ENCODE data around the gene PTP4A2.

DNA sequence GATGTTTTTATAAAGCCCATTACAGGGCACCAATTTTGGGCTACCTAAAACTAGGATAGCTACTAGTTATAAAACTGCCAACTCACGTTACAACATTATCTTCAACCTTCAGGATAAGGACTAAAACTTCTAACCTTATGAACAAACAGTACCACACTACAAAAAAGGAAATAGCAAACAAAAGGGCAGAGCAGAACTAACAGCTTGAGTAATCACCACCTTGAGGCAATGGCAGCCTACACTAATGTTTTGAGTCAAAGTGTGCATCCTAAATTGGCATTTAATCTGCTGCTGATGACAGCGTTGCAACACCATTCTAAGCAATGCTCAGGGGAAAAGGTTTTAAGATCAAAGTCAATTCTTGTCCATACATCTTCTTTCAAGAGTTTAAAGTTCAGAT, 27.2 kb downstream of the PTP4A2 start:
- TF ChIP-seq, protein P1, sequence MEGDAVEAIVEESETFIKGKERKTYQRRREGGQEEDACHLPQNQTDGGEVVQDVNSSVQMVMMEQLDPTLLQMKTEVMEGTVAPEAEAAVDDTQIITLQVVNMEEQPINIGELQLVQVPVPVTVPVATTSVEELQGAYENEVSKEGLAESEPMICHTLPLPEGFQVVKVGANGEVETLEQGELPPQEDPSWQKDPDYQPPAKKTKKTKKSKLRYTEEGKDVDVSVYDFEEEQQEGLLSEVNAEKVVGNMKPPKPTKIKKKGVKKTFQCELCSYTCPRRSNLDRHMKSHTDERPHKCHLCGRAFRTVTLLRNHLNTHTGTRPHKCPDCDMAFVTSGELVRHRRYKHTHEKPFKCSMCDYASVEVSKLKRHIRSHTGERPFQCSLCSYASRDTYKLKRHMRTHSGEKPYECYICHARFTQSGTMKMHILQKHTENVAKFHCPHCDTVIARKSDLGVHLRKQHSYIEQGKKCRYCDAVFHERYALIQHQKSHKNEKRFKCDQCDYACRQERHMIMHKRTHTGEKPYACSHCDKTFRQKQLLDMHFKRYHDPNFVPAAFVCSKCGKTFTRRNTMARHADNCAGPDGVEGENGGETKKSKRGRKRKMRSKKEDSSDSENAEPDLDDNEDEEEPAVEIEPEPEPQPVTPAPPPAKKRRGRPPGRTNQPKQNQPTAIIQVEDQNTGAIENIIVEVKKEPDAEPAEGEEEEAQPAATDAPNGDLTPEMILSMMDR (IDR thresholded peaks at IDR 0.05) = no peak
- no peak for TF ChIP-seq EZH2 (IDR thresholded peaks at IDR 0.05; ENCODE audit: borderline replicate concordance, insufficient read depth, low read depth, low read length, poor library complexity, severe bottlenecking)
